SK-N-SH (cell line): ENCODE data around the gene ARMC7.

Source experiments
- CTCF ChIP-seq: fragments of 200-600 bp; sonication (generic); IDR thresholded peaks from 2 replicates; pipeline ENCODE4 v1.6.1; 2017; ENCODE audit warnings: antibody characterized with exemption, mild to moderate bottlenecking, moderate library complexity
- EP300 ChIP-seq, 2 experiments: IDR thresholded peaks; 2 replicates each; pipeline versions ENCODE4 v1.4.0 to v1.6.1; 2012; ENCODE audit warnings: borderline replicate concordance in 1 of 2, low read depth in 1 of 2, low read length in 1 of 2
- FOXM1 ChIP-seq: IDR thresholded peaks from 2 replicates; pipeline ENCODE4 v1.4.0; 2012; ENCODE audit warnings: low read depth, mild to moderate bottlenecking
- MAX ChIP-seq: IDR thresholded peaks from 2 replicates; pipeline ENCODE4 v1.4.0; 2012; ENCODE audit warnings: low read depth
- POLR2AphosphoS5 ChIP-seq: IDR thresholded peaks from 2 replicates; pipeline ENCODE4 v1.6.1; 2012; ENCODE audit warnings: low read depth, low read length
- REST ChIP-seq: IDR thresholded peaks from 2 replicates; pipeline ENCODE4 v1.6.1; 2012; ENCODE audit warnings: mild to moderate bottlenecking, low read depth, low read length, moderate library complexity
- RXRA ChIP-seq: IDR thresholded peaks from 2 replicates; pipeline ENCODE4 v1.4.0; 2012; ENCODE audit warnings: low read depth, mild to moderate bottlenecking, borderline replicate concordance
- TCF12 ChIP-seq: IDR thresholded peaks from 2 replicates; pipeline ENCODE4 v1.4.0; 2012
- USF1 ChIP-seq: IDR thresholded peaks from 2 replicates; pipeline ENCODE4 v1.4.0; 2012; ENCODE audit warnings: low read depth, borderline replicate concordance
- USF2 ChIP-seq: fragments of 150-350 bp; IDR thresholded peaks from 2 replicates; pipeline ENCODE4 v1.6.1; 2017; ENCODE audit warnings: antibody characterized with exemption, low read length, low read depth, borderline replicate concordance
- YY1 ChIP-seq: IDR thresholded peaks from 2 replicates; pipeline ENCODE4 v1.4.0; 2012; ENCODE audit warnings: low read depth, mild to moderate bottlenecking
- ZBTB33 ChIP-seq: IDR thresholded peaks from 2 replicates; pipeline ENCODE4 v1.4.0; 2012; ENCODE audit warnings: low read depth, borderline replicate concordance

GRCh38 chr17:75078284-75079022 lies 31.3 kb upstream of the ARMC7 start:
- TF ChIP-seq POLR2AphosphoS5 (no peak), CTCF (no peak), YY1 (no peak), USF1 (no peak), EP300 (IDR thresholded peaks at IDR 0.05; ENCODE audit: borderline replicate concordance in 1 of 2, low read depth in 1 of 2, low read length in 1 of 2) (0 out of 4 replicates have a peak, but pooled peaks of 1 of the 2 experiments have one; percentile 17), RXRA (no peak), USF2 (no peak), ZBTB33 (no peak), TCF12 (peak; percentile 31; the same call in 1 of the 2 replicates), REST (no peak), FOXM1 (no peak), MAX (peak; percentile 84)
